Right ventricle myocardium superior (tissue), 1 donor: ENCODE measurements around the gene CCR6. TPM values are rescaled to one million over a fixed set of nuclear protein-coding genes. Genes with fewer than 3 reads are reported as not detected.

ENCODE experiments used
- ATAC-seq: fragments of 200-7000 bp; cut with Tn5 transposase; one replicate; pipeline ENCODE4 v1.9.1; 2020; ENCODE audit warnings: mild to moderate bottlenecking; ENCODE audit not compliant: poor library complexity
- DNase-seq: peaks from one replicate; pipeline ENCODE4 v3.0.0-alpha.2; 2020
- intact Hi-C: fragments of 100-400 bp; cut with DNase I; formaldehyde crosslinking; loops from one replicate; pipeline ENCODE4 v1.11.2; 2022
- total RNA-seq: library from RNA; stranded (reverse); fragmentation: NEBNext Ultra II Directional; extraction: Animal tissue kit (Norgen Biotek cat#: 25700); gene quantifications from one replicate; pipeline ENCODE4 v1.2.1, GENCODE V29; 2021
- donor health status: DM: no; HTN: yes; CAD: no; lungs with severe emphysema.

CCR6 gene
- total RNA-seq, 1 donor from 2014 or later, result not detected

- no peak for ATAC-seq
- no peak for DNase-seq
- intact Hi-C loops, result no loop called here
Measured at GRCh38 chr6:167095888-167096287, 27.0 kb upstream of the CCR6 start.

GRCh38 chr6:167096991-167097390, 25.9 kb upstream of the CCR6 start:
- intact Hi-C loops, result no loop called here
- ATAC-seq (no peak), DNase-seq (no peak)

- ATAC-seq, result no peak
- DNase-seq, result no peak
- intact Hi-C loops, result no loop called here
Measured at GRCh38 chr6:167097770-167098169, 25.1 kb upstream of the CCR6 start.

GRCh38 chr6:167098825-167099225, 24.1 kb upstream of the CCR6 start:
- ATAC-seq, result no peak
- no peak for DNase-seq
- intact Hi-C loops, result no loop called here

GRCh38 chr6:167099707-167100106, 23.2 kb upstream of the CCR6 start:
- intact Hi-C loops, result no loop called here
- no peak for DNase-seq
- no peak for ATAC-seq

GRCh38 chr6:167100241-167100674, 22.6 kb upstream of the CCR6 start:
- intact Hi-C loops, result no loop called here
- DNase-seq, result no peak
- ATAC-seq, result no peak

- intact Hi-C loops, result no loop called here
- ATAC-seq (no peak), DNase-seq (no peak)
Measured at GRCh38 chr6:167102318-167102717, 20.6 kb upstream of the CCR6 start.

GRCh38 chr6:167103041-167103891, 19.6 kb upstream of the CCR6 start:
- ATAC-seq (no peak), DNase-seq (no peak)
- intact Hi-C loops, result no loop called here

- intact Hi-C loops, result no loop called here
- ATAC-seq (no peak), DNase-seq (no peak)
Measured at GRCh38 chr6:167104388-167104787, 18.5 kb upstream of the CCR6 start.

- DNase-seq, result no peak
- ATAC-seq, result no peak
- intact Hi-C loops, result no loop called here
Measured at GRCh38 chr6:167105060-167105459, 17.8 kb upstream of the CCR6 start.

GRCh38 chr6:167106406-167106805, 16.5 kb upstream of the CCR6 start:
- DNase-seq, result no peak
- ATAC-seq, result no peak
- intact Hi-C loops, result no loop called here

GRCh38 chr6:167107787-167108186, 15.1 kb upstream of the CCR6 start:
- DNase-seq, result no peak
- no peak for ATAC-seq
- intact Hi-C loops, result no loop called here

- intact Hi-C loops, result no loop called here
- no peak for ATAC-seq
- DNase-seq, result no peak
Measured at GRCh38 chr6:167108278-167108677, 14.6 kb upstream of the CCR6 start.

GRCh38 chr6:167109651-167110050, 13.2 kb upstream of the CCR6 start:
- intact Hi-C loops, result no loop called here
- DNase-seq (no peak), ATAC-seq (no peak)

GRCh38 chr6:167111597-167111996, 11.3 kb upstream of the CCR6 start:
- intact Hi-C loops, result no loop called here
- ATAC-seq, result no peak

GRCh38 chr6:167112421-167112820, 10.5 kb upstream of the CCR6 start:
- DNase-seq (no peak), ATAC-seq (no peak)
- intact Hi-C loops, result no loop called here

More at GRCh38 chr6:167111597-167111996, 11.3 kb upstream of the CCR6 start:
- no peak for DNase-seq

- intact Hi-C loops, result no loop called here
- DNase-seq (no peak), ATAC-seq (no peak)
Measured at GRCh38 chr6:167113047-167113754, 9.7 kb upstream of the CCR6 start.

- DNase-seq, result no peak
- intact Hi-C loops, result no loop called here
- ATAC-seq, result no peak
Measured at GRCh38 chr6:167113935-167114910, 8.7 kb upstream of the CCR6 start.

- intact Hi-C loops, result no loop called here
- no peak for ATAC-seq
- DNase-seq, result no peak
Measured at GRCh38 chr6:167115054-167115453, 7.8 kb upstream of the CCR6 start.
